G401.6 (cell line): ENCODE results near the gene NR1D1.

Experiments
- FAIRE-seq: peaks from 2 replicates; lab custom pipeline; 2012; peaks lifted over from hg19 to GRCh38; lab: Jason Lieb, UNC

The NR1D1 gene

DNA sequence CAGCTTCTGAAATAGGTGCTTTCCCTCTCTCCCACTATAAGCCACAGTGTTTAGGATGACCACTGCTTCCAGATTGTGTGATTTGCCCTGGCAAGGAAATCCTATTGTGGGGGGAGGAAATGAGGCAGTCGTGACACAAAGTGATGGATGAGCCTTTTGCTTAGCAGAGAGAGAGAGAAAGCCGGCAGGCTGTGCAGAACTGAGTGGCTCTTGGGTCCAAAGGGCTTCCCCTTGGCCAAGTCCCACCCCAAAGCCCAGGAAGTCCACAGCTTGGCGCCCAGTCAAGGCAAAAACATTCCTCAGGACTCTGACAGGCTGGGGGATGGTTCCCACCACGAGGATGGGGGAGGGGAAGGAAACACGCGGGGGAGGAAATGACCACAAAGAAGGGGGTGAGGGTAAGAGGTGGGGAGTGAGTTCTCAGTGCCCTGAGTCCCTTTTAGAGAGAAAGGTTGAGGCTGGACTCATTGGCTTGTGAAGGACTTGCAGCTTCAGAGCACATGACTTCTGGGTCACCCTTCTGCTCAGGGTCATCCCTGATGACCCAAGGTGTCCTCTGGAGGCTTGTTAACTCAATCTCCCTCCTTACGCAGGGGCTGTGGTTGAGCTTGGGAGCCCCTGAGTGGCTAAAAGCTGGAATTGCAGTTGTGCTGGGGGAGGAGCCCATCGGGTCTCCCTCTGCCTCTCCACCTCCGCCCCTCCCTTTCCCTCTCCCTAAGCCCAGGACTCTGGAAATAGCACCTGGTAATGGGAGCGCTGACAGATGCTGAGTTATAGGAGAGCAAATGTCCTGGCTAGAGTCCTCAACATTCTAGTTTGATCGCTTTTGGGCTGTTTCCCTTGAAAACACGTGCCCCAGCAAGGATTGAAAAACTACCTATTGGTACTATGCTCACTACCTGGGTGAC, 11.1 kb upstream of the NR1D1 start:
- FAIRE-seq: peak; percentile 91

DNA sequence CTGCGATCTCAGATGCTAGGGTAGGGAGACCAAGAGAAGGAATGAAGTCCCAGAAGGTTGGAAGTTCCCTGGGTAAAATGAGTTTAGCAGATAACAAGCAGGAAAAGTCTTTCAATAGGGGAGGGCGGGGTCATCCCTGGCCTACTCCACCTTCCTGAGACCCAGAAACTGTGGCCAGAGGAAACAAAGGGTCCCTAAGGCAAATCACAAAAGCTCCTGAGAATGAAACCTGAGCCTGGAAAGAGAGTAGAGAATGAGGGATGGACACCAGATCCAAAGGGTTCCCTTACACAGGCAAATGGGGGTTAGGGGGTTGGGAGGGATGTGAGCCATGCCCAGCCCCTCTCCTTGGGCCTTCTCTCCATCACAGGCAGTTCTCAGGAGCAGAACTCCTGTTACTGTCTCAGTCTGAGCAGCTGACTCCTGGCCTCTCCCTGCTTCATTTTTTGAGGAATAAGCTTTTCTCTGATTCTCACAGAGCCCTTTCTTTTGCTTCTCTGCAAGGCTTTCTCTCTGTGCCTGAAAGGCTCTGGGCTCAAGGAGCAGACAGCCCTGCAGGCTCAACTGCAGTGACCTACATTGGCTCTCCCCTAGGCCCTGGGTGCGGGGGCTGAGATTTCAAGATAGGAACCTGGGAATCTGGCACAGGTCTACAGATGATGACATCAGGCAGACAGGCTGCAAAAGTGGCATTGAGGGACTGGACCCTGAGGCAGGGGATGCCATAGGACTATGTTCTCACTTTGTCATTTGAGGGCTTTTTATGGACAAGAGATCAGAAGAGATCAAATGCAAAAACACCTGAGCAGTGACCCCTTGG, 9.8 kb upstream of the NR1D1 start:
- no peak for FAIRE-seq

DNA sequence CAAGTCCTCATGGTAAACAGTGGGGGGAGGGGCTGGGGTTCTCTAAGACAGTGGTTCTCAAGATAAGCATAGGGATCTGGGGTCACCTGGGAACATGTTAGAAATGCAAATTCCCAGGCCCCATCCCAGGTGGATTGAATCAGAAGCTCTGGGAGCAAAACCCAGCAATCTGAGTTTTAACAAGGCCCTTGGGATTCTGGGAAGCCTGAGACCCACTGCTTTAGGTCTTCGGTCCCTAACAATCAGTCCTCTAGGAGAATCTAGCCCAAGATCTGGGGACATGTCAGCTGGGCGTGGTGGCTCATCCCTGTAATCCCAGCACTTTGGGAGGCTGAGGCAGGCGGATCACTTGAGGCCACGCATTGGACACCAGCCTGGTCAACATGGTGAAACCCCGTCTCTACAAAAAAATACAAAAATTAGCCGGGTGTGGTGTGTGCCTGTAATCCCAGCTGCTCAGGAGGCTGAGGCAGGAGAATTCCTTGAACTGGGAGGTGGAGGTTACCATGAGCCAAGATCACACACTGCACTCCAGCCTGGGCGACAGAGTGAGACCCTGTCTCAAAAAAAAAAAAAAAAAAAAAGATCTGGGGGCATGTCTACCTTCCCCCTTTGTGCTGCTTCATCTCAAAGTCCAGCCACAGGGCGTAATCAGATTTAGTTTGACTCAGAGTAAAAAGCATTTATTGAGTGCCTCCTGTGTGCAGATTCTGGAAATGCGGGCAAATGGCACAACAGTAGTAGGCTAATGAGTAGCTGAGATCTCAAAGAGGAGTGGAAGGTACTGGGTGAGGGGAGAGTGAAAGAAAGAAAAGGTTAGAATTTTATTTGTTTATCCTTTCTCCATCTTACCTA, 8.8 kb upstream of the NR1D1 start:
- FAIRE-seq: no peak

DNA sequence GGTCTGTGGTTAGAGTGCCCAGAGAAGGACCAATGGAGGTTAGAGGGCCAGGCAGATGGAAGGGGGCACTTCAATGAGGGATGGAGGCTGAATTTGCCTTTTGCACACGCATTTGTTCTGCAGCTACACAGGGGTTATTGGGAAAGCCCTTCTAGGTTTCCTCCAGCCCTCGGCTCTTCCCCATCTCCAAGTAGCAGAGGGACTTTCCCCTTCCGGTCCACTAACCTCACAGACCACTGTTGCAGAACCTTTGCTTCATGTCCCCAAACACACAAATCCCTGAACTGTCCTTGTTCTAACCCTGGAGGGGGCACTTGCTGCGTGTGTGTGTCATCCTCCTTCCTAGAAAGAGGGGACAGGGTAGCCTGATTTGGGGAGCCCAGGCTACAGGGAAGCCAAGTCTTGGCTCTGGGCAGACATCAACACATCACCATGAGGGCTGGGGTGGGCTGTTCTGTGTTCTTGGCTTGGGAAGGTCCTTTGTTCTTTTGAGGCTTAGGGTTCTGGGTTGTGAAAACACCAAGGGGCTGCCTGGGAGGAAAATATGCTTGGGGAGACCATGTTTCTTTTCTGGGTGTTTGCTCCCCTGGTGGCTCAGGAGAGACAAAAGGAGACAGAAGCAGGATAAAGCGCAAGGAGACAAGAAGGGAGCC, 7.3 kb upstream of the NR1D1 start:
- no peak for FAIRE-seq

DNA sequence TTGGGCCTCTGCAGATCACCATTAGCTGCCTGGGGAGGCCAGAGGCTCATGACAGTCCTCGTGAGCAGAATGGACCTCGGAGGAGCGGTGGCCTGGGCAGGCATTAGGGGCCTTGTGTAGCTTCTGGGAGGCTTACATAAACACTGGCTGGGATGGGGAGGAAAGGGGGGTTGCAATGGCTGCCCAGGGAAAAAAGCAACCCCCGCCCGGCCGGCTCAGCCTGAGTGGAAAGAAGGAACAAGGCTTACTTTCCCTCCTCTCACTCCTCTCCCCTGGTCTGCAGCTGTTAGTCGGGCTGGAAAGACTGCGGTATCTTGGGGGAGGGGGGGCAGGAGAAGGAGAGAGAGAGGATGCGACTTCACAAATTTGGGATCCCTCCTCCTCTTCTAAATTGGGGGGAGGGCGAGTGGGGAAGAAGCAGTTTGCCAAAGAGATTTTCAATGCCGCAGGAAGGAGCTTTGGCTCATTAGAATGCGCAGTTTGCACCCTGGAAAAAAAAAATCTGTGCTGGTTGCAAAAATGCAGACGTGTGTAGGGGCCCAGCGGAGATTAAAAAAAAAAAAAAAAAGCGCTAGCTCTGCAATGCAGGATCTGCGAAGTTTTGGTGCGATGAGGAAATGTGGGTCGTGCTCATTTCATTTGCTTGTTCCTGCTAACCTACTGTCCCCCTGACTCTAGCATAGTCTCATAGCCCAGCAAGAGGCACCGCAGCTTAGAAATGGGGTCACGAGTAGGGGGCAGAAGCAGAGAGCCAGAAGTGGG, 6.6 kb upstream of the NR1D1 start:
- FAIRE-seq: no peak

DNA sequence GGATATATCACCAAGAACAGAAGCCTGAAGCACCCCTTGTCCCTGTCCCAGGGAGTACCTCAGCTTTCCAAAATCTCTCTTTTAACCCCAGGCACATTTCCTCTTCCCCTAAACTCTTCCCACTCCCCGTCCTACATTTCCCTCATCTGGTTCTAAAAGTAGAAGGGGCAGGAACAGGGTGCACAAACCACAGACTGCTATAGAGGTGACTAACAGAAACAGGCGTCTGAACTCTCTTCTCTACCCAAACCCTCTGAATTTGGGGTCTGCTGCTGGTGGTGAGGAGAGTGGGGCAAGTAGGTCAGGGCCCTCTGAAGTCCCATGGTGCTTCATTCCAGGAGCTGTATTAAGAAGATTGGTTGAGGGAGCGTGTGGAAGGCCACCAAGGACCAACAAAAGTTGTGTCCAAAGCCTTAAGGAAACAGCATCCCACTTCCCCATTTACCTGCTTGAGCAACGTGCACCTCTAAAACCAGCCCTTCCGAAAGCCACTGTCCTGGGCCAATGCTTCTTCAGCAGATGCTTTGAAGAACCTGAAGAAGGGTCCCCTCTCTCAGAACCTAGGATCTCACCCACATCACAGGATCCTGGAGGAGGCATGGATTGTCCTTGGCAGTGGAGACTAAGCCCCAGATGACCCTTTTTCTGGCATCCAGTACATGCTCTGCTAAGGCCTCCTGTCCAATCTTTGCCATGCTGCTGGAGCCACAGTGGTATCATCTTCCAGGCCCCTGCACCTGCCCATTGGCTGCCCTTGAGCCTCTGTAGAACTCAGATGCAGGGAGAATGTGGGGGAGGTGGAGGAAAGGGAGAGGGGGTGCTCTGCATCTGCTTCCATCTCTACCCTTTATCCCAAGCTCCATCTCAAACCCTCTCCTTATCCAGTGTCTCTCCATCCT, 5.7 kb upstream of the NR1D1 start:
- no peak for FAIRE-seq

DNA sequence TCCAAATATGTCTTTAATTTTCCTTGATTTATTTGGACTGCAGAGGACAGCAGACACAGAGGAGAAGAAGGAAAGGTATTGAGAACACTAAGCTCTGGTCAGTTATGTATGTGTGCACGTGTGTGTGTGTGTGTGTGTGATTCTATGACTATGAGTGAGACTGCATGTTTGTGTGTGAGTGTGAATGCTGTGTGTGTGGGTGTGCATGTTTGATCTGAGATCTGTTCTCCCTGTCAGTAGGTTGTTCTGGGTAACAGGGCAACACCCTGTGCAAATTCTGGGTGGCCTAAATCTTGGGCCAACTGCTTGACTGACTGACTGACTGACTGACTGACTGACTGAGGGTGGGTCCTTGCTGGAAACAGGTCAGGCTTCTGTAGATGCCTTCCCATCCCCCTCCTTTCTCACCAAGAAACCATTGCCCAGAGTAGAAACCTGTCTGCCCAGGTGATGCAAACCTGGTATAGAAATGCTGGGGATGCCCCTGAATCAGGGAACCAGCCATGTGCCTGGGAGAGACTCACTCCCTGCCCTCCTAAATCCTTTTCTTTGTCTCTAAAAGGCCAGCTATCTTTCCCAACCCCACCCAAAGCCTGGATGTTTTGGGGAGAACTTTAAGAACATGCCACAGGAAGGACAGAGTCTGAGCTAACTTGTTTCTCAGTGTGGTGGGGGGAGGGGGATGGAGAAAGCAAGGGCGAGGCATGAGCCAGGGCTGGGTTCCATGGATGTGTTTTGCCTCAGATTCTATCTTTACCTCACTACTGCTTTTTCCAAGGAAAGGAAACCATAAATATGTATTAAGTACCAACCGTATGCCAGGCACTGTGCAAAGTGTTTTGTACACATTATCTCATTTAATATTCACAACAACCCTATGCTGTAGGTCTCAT, 4.5 kb upstream of the NR1D1 start:
- FAIRE-seq: no peak

DNA sequence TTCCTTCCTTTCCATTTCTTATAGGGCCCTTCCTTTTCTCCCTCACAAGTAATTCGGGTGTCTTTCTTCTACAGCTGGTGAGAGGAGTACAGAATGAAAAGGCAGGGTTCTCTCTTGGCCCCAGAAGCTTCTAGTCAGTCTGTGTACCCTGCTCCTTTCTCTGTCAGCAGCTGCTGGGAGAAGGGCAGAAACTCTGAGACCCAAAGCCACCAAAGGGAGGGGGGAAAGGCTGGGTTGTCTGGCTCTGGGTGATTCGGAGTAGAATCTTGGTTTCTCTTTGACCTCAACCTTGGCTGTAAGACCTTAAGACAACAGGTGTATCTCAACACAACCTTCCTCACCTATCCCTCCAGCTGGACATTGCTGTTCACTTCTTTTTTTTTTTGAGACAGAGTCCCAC, 3.3 kb upstream of the NR1D1 start:
- no peak for FAIRE-seq

DNA sequence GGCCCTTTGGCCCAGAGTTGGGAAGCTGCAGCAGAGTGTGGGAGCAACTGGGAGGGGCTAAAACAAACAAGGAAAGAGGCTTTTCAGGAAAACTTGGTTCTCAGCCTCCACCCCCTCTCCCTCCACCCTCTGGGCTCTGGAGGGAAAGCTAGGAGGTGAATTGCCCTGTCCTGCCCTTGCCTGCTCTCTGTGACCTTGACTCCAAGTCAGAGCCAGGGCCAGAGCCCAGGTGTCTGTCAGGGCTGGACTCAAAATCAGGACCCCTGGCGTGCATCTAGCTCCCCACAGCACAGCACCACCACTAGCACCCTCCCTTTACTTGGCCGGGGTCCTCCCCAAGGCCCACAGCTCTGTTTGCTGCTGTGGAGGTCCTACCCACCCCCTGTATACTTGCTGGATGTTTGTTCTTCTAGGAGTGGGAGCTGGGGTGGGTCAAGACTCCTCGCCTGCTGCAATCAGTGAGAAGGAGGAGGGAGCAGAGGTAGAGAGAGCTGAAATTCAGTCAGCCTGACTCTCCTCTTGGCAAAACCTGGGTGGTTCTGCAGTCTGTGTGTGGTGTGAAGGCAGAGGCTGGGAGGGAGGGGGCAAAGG, 2.8 kb upstream of the NR1D1 start:
- FAIRE-seq: no peak

DNA sequence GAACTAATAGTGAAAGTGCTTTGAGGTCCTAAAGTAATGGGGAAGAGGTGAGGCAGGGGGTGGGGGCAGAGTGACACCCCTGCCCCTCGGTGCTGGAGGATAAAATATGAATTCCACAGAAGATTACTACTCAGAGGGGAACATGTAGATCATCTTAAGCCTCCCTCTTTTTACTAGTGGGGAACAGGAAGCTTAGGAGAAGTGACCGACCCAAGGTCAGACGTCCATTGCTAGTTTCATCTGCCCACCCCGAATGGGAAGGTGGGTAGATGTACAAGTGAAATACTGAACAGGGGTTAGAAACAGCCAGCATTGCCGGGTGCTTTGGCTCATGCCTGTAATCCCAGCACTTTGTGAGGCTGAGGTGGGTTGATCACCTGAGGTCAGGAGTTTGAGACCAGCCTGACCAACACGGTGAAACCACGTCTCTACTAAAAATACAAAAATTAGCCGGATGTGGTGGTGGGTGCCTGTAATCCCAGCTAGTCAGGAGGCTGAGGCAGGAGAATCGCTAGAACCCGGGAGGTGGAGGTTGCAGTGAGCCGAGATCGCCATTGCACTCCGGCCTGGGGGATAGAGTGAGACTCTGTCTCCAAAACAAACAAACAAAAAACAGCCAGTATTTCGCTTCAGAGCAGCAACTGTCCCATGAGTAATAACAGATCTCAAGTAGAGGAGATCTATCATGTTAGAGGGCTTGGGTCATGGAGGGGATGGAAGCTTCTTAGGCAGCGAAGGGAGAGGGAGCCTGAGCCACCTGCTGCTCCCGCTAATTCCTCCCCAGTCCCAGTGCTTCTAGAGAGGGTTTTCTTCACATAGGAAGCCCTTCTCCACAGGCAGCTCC, 1.2 kb upstream of the NR1D1 start:
- FAIRE-seq: no peak

DNA sequence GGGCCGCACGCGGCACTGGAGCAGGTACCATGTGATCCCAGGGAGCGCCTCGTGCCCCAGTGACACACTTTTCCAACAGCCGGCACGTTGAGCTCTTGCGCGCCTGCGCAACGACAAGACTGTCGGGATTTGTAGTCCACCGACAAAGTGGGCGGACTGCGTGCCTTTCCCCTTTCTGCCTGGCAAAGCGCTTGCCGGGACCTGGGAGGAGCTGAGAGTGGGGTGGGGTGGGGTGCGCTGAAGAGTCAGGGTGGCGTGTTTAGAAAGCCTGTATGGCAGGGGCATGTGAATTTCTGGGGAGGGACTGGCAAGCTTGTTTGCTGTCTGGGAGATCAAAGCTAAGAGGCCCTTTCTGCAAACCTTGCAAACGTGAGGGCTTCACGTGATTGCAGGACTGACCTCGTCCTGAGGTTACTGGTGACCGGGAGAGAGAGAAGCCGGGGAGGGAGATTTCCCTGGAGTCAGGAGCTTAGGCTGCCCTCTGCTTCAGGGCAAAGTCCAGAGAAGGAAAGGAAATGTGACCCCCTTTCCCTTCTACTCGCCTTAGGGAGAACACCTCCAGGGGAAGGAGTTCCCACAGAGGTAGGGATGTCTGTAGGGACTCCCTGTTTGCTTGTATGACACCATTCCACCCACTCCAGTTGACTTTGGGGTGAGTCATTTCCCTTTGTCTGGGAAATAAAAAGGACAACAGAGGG, 429 bp upstream of the NR1D1 start:
- peak; percentile 93 for FAIRE-seq

DNA sequence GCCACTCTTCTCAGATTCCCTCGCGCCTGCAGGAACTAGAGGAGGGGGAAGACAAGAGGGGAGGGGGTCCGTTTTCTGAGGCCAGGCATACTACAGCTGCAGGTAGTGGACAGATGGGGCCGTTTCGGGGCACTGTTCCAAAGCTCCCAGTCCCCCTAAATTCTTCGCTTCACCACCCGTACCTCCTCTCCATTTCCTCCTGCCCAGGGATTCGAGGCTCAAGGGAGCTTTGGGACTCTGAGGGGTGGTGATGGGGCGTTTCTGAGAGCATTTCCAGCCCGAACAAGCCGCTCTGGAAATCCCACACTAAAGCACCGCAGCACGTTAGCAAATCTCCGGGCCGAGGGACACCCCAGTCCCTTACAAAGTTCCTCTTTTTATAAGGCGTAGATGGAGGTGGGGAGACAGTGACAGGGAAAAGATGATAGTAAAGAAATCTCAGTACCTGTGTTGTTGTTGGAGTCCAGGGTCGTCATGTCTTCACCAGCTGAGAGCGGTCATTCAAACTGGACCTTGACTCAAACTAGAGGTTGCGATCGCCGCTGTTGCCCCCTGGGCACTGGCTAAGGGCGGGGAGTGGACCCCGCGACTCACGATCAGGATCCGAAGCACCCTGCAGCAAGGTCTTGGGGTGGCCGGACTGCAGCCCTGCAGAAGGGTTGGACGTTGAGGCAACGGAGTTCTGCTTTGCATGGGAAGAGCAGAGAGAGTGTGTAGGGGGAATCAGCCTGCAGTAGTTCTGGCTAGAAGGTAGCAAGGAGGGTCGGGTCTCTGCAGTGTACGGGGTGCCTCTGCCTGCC, 570 bp downstream of the NR1D1 start:
- no peak for FAIRE-seq

DNA sequence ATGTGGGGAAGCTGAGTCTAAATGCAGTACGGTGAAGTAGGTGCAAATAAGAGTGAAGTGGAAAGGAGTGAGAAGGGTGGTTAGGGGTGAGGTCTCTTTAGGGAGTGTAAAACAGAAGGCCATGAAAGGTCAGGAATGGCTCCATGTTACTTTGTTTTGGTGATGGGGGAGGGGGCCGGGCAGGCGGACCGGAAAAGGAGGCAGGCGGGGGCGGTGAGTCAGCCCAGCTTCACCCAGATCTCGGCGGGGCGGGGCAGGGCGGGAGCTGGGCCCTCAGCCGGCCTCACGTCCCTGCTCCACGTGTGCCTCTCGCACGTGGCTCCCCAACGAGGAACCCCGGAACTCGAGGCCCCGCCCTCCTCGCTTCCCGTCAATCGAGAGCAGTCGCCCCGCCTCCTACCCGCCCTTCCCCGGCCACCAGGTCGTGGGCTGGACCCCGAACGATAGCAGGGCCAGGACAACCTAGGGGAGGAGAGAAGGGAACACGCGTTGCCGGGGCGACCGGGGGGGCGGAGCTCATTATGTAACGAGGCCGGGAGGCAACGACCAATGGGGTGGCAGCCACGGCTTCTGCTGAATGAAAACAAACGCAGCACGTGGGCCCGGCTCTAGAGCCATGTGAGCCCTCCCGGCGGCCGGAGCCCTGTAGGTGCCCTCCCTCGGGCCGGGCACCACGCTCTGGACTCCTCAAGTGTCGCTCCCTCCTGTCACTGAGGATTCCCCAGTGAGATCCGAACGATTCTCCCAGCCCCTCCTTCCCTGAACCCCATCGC, 1.4 kb downstream of the NR1D1 start:
- peak; percentile 97 for FAIRE-seq

DNA sequence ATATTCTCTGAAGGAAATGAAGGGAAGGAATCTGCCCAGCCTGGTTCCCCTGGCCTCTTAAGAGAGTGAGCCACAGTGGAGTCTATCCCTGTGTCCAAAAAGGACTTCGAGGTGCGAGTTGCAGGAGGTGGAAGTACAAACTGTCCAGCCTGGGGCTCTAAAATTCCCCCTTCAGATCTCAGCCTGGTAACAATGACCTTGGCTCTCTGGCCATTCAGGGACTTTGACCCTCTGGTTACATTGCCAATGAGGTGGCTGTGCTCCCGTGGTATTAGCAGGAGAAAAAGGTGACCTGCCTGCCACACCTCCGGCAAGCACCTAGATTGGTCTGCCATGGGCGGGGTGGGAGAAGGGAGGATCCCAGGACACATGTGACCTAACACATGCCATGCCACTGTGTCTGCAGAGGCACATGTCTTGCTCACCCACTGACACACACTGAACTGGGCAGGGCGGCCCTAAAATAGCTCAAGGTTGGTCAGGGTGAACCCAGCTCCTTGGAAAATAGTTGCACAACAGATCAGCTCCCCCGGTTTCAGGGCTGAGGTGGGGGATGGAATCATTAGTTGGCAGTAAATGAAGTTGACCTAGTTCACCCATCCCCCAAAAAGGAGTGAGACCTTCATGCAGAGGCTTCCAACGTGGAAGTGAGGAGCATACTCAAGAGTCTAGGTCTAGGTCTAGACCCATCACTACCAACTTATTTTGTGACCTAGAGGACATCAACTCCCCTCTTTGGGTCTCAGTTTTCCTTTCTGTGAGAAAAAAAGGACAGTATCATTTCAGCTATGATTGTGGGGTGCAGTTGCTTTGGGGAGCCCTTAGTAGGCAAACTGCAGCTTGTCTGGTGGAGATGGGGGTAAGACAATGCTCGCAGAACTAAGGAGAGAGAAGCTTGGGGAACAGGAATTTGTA, 2.2 kb downstream of the NR1D1 start:
- no peak for FAIRE-seq
